Testis (tissue), 2 donors: ENCODE data around the gene IRX3.

Source experiments
- CTCF ChIP-seq, 3 experiments: fragments of 450-650 bp in 2 of 3; fragments of 200-600 bp in 1 of 3; sonication (generic) in 1 of 3; IDR thresholded peaks; one replicate each; pipeline ENCODE4 v1.5.1; 2016 to 2019; ENCODE audit warnings: antibody characterized with exemption in 3 of 3, mild to moderate bottlenecking in 2 of 3, moderate library complexity in 1 of 3
- POLR2A ChIP-seq: fragments of 450-650 bp; IDR thresholded peaks from one replicate; pipeline ENCODE4 v1.6.1; 2017; ENCODE audit warnings: antibody characterized with exemption, mild to moderate bottlenecking, moderate library complexity

GRCh38 chr16:54317101-54317611 is 30.6 kb upstream of the IRX3 start:
- TF ChIP-seq CTCF (IDR thresholded peaks at IDR 0.05) (no peak), POLR2A (no peak)
